Right lobe of liver (tissue), 6 donors: ENCODE measurements around the gene SEMA6C. TPM values are rescaled to one million over a fixed set of nuclear protein-coding genes. Genes with fewer than 3 reads are reported as not detected.

Source experiments
- ATAC-seq, 4 donors: fragments of 200-7000 bp; cut with Tn5 transposase; one replicate each; pipeline ENCODE4 v1.9.1; 2020; ENCODE audit warnings: mild to moderate bottlenecking in 4 of 4, moderate library complexity in 4 of 4
- DNase-seq, 3 donors: peaks; one replicate each; pipeline ENCODE4 v3.0.0-alpha.2; 2020
- H3K27ac ChIP-seq, 3 donors: fragments of 200-600 bp; one replicate each; pipeline ENCODE4 v1.8.0; 2022
- H3K27me3 ChIP-seq, 2 donors: fragments of 200-600 bp; one replicate each; pipeline ENCODE4 v1.8.0; 2022
- H3K36me3 ChIP-seq, 4 donors: fragments of 200-600 bp; sonication (generic) in 1 of 4; one replicate each; pipeline versions ENCODE4 v1.5.1 to v1.8.0; 2017 to 2022; ENCODE audit warnings: control low read depth in 1 of 4
- H3K4me1 ChIP-seq, 4 donors: fragments of 200-600 bp; sonication (generic) in 1 of 4; one replicate each; pipeline versions ENCODE4 v1.5.1 to v1.8.0; 2017 to 2022; ENCODE audit warnings: control low read depth in 1 of 4
- H3K4me3 ChIP-seq, 3 donors: fragments of 200-600 bp; one replicate each; pipeline ENCODE4 v1.8.0; 2022
- H3K9me3 ChIP-seq, 4 donors: fragments of 200-600 bp; sonication (generic) in 1 of 4; one replicate each; pipeline versions ENCODE4 v1.5.1 to v1.8.0; 2017 to 2022; ENCODE audit warnings: control low read depth in 1 of 4
- CTCF ChIP-seq, 4 donors: fragments of 200-600 bp in 3 of 4; fragments of 450-650 bp in 1 of 4; IDR thresholded peaks; one replicate each; pipeline versions ENCODE4 v1.5.1 to v1.8.0; 2016 to 2022; ENCODE audit warnings: antibody characterized with exemption in 4 of 4, mild to moderate bottlenecking in 2 of 4
- POLR2A ChIP-seq: fragments of 450-650 bp; IDR thresholded peaks from one replicate; pipeline ENCODE4 v1.6.1; 2017; ENCODE audit warnings: antibody characterized with exemption, mild to moderate bottlenecking
- WGBS: methylation state at CpG from one replicate; pipeline ENCODE4 v1.1.6; 2018; ENCODE audit warnings: low coverage, low lambda C conversion rate; ENCODE audit not compliant: insufficient coverage; ENCODE audit errors: missing lambda C conversion rate; 5-methylcytosine and 5-hydroxymethylcytosine counted together
- intact Hi-C, 2 donors: fragments of 100-400 bp; cut with DNase I; formaldehyde crosslinking; loops; one replicate each; pipeline versions ENCODE4 v1.11.2 to v1.14.1; 2022
- total RNA-seq, 6 experiments: library from RNA; depleted of rRNA in 2 of 6; stranded (reverse); fragments of >200 nt in 2 of 6; fragmentation: NEBNext Ultra II Directional in 3 of 6; extraction: Animal tissue kit (Norgen Biotek cat#: 25700) in 3 of 6; gene quantifications; one replicate each; pipeline versions ENCODE4 v1.1.0 to v1.2.4, GENCODE V29; 2016 to 2023
- donor health status: DM: no; HTN: yes; CAD: no.
- donor health status: DM: no; HTN: no; CAD: no.
- donor health status: DM: no; HTN: no; CAD: no.
- donor health status: DM: no; HTN: yes; CAD: no.
- donor health status: DM: no; HTN: yes; CAD: no.

The SEMA6C gene
- total RNA-seq, 6 experiments from 2014 or later, result 0.87 to 8.3 (median 4.1) TPM

- ATAC-seq (peak; percentile 48 to 67 (median 62)), DNase-seq (peak in 1 of 3 donors; percentile 40)
- intact Hi-C loops, result no loop called here
- WGBS, result 31% methylated on average over 3 of the region's 11 CpGs
- Histone ChIP-seq H3K27ac (peak overlapping the region; percentile 35 to 76 (median 63)), H3K27me3 (no peaks in the 10 kb centered on the region), H3K9me3 (no peaks in the 10 kb centered on the region), H3K4me3 (peak overlapping the region; percentile 51 to 72 (median 70)), H3K4me1 (peaks cover 0 to 15% (median 7%) of the 10 kb centered on the region in 4 donors), H3K36me3 (peaks cover 0 to 36% (median 13%) of the 10 kb centered on the region in 4 donors)
- TF ChIP-seq CTCF (IDR thresholded peaks at IDR 0.05), result no peak
- peak; percentile 34 for TF ChIP-seq POLR2A
Observed at GRCh38 chr1:151164732-151165280, 18.4 kb upstream of the SEMA6C start.

- Histone ChIP-seq H3K36me3 (peaks cover 0 to 32% (median 17%) of the 10 kb centered on the region in 4 donors), H3K27ac (no peak overlapping the region), H3K4me1 (peaks cover 0 to 5% (median 2%) of the 10 kb centered on the region in 4 donors), H3K9me3 (no peaks in the 10 kb centered on the region), H3K4me3 (no peak overlapping the region), H3K27me3 (no peaks in the 10 kb centered on the region)
- DNase-seq, result no peak
- ATAC-seq, result peak in 1 of 4 donors; percentile 22
- intact Hi-C loops, result loop anchor here (5.0 to 10.0 kb wide), 2 partner anchors 62 to 135 kb away; no protein-coding TSS in a partner anchor
- no peak for TF ChIP-seq POLR2A
- TF ChIP-seq CTCF (IDR thresholded peaks at IDR 0.05), result no peak
Observed at GRCh38 chr1:151159373-151159772, 12.9 kb upstream of the SEMA6C start.

DNA sequence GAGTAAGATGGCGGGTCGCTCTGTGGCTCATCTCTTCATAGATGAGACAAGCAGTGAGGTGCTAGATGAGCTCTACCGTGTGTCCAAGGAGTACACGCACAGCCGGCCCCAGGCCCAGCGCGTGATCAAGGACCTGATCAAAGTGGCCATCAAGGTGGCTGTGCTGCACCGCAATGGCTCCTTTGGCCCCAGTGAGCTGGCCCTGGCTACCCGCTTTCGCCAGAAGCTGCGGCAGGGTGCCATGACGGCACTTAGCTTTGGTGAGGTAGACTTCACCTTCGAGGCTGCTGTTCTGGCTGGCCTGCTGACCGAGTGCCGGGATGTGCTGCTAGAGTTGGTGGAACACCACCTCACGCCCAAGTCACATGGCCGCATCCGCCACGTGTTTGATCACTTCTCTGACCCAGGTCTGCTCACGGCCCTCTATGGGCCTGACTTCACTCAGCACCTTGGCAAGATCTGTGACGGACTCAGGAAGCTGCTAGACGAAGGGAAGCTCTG, 12.4 kb upstream of the SEMA6C start:
- DNase-seq, result no peak
- WGBS, result 61% methylated on average over 6 of the region's 22 CpGs
- Histone ChIP-seq H3K27ac (no peak overlapping the region), H3K27me3 (no peaks in the 10 kb centered on the region), H3K4me1 (no peaks in the 10 kb centered on the region), H3K36me3 (peaks cover 0 to 32% (median 17%) of the 10 kb centered on the region in 4 donors), H3K9me3 (no peaks in the 10 kb centered on the region), H3K4me3 (no peak overlapping the region)
- intact Hi-C loops, result loop anchor here (5.0 to 10.0 kb wide), 2 partner anchors 62 to 134 kb away; no protein-coding TSS in a partner anchor
- no peak for ATAC-seq
- TF ChIP-seq CTCF (IDR thresholded peaks at IDR 0.05) (no peak), POLR2A (no peak)

GRCh38 chr1:151158326-151158725, 11.9 kb upstream of the SEMA6C start:
- DNase-seq (no peak), ATAC-seq (no peak)
- H3K27me3 ChIP-seq, result no peaks in the 10 kb centered on the region
- intact Hi-C loops, result loop anchor here (5.0 to 10.0 kb wide), 2 partner anchors 61 to 134 kb away; no protein-coding TSS in a partner anchor
- WGBS, result 62% methylated on average over 5 of the region's 5 CpGs
- H3K27ac ChIP-seq, result no peak overlapping the region
- no peaks in the 10 kb centered on the region for H3K9me3 ChIP-seq
- TF ChIP-seq POLR2A (no peak), CTCF (IDR thresholded peaks at IDR 0.05) (no peak)
- peaks cover 0 to 32% (median 17%) of the 10 kb centered on the region in 4 donors for H3K36me3 ChIP-seq
- no peaks in the 10 kb centered on the region for H3K4me1 ChIP-seq
- H3K4me3 ChIP-seq, result peak overlapping the region in 1 of 3 donors; percentile 35
